GM12878 (cell line): ENCODE results near the gene DIP2C. TPM values are rescaled to one million over a fixed set of nuclear protein-coding genes. Genes with fewer than 3 reads are reported as not detected.

Source experiments
- ATAC-seq: fragments of 200-7000 bp; cut with Tn5 transposase; 3 replicates; pipeline ENCODE4 v1.9.1; 2020; ENCODE audit warnings: mild to moderate bottlenecking, moderate library complexity
- BruUV-seq: library from RNA; stranded (reverse); fragments of 400-500 nt; replicated peaks from 2 replicates; lab custom pipeline; 2021; lab: Mats Ljungman, UMichigan
- CTCF ChIA-PET: fragments of 300-600 bp; sonication (Branson Sonifier 250); formaldehyde crosslinking; extraction: SDS; loops from one replicate; lab custom pipeline; 2021; ENCODE audit warnings: inconsistent platforms; lab: Yijun Ruan, JAX
- POLR2A ChIA-PET: fragments of 350-600 bp; formaldehyde crosslinking; extraction: SDS; loops from one replicate; lab custom pipeline; 2021; ENCODE audit warnings: inconsistent platforms; lab: Charles Lee
- RAD21 ChIA-PET: fragments of 300-600 bp; sonication (Branson Sonifier 250); formaldehyde crosslinking; loops from one replicate; lab custom pipeline; 2023; ENCODE audit warnings: antibody characterized with exemption; ENCODE audit not compliant: unreplicated experiment; lab: Charles Lee
- SMC1A ChIA-PET: fragments of 300-600 bp; sonication (Branson Sonifier 250); formaldehyde crosslinking; loops from one replicate; lab custom pipeline; 2023; ENCODE audit not compliant: unreplicated experiment, uncharacterized antibody; lab: Charles Lee
- DNase-seq: peaks from one replicate; pipeline ENCODE4 v3.0.0-alpha.2; 2011; ENCODE audit warnings: low read depth, low spot score
- FAIRE-seq: peaks from 3 replicates; lab custom pipeline; 2011; peaks lifted over from hg19 to GRCh38; lab: Jason Lieb, UNC
- H2AFZ ChIP-seq: 2 replicates; pipeline ENCODE4 v1.6.0; 2011; ENCODE audit warnings: low read depth, low read length, control low read depth; ENCODE audit not compliant: control insufficient read depth
- H3K27ac ChIP-seq: 2 replicates; pipeline ENCODE4 v1.5.1; 2011; ENCODE audit warnings: control low read depth; ENCODE audit not compliant: control insufficient read depth, insufficient read depth
- H3K27me3 ChIP-seq, 2 experiments: replicated peaks in 1 of 2; 2 replicates each; pipeline versions ENCODE4 v1.6.0 to v1.6.1; 2011; ENCODE audit warnings: low read length in 1 of 2; ENCODE audit not compliant: control insufficient read depth in 2 of 2, insufficient read depth in 2 of 2
- H3K36me3 ChIP-seq, 2 experiments: 2 replicates each; pipeline ENCODE4 v1.5.1; 2011; ENCODE audit warnings: low read length in 1 of 2; ENCODE audit not compliant: control insufficient read depth in 2 of 2, insufficient read depth in 2 of 2
- H3K4me1 ChIP-seq: 2 replicates; pipeline ENCODE4 v1.6.1; 2011; ENCODE audit warnings: mild to moderate bottlenecking, low read length, moderate library complexity, mixed read lengths; ENCODE audit not compliant: control insufficient read depth, insufficient read depth
- H3K4me2 ChIP-seq: 2 replicates; pipeline ENCODE4 v1.6.0; 2011; ENCODE audit warnings: control low read depth; ENCODE audit not compliant: control insufficient read depth, insufficient read depth
- H3K4me3 ChIP-seq: fragments of 200-600 bp; sonication (generic); 2 replicates; pipeline ENCODE4 v1.5.1; 2016
- H3K79me2 ChIP-seq: 2 replicates; pipeline ENCODE4 v1.6.0; 2011; ENCODE audit warnings: low read length; ENCODE audit not compliant: control insufficient read depth, insufficient read depth
- H3K9ac ChIP-seq: 2 replicates; pipeline ENCODE4 v1.8.0; 2011; ENCODE audit warnings: low read length, control low read depth, mixed read lengths; ENCODE audit not compliant: control insufficient read depth, insufficient read depth
- H3K9me3 ChIP-seq: replicated peaks from 3 replicates; pipeline ENCODE4 v1.5.1; 2011; ENCODE audit warnings: mild to moderate bottlenecking, low read length; ENCODE audit not compliant: control insufficient read depth, insufficient read depth
- H4K20me1 ChIP-seq: 2 replicates; pipeline ENCODE4 v1.6.0; 2011; ENCODE audit not compliant: control insufficient read depth, insufficient read depth
- CEBPZ ChIP-seq: fragments of 150-350 bp; IDR thresholded peaks from 2 replicates; pipeline ENCODE4 v1.6.1; 2016; ENCODE audit warnings: low read depth, low read length
- HDAC6 ChIP-seq: fragments of 200-600 bp; sonication (generic); IDR thresholded peaks from one replicate; pipeline ENCODE4 v1.8.0; 2017; ENCODE audit warnings: antibody characterized with exemption; ENCODE audit not compliant: unreplicated experiment
- MXI1 ChIP-seq: fragments of 150-350 bp; IDR thresholded peaks from 2 replicates; pipeline ENCODE4 v1.6.1; 2011; ENCODE audit warnings: low read depth, mild to moderate bottlenecking, inconsistent platforms, low read length, improper control_type of control experiment
- MYB ChIP-seq: fragments of 150-350 bp; IDR thresholded peaks from 2 replicates; pipeline ENCODE4 v1.6.1; 2014; ENCODE audit warnings: mild to moderate bottlenecking, low read depth, low read length, borderline replicate concordance
- NR2C2 ChIP-seq: IDR thresholded peaks from 2 replicates; pipeline ENCODE4 v1.6.1; 2011; ENCODE audit warnings: borderline replicate concordance, low read depth; ENCODE audit not compliant: control insufficient read depth, insufficient read length
- SREBF2 ChIP-seq: IDR thresholded peaks from 2 replicates; pipeline ENCODE4 v1.6.1; 2012; ENCODE audit warnings: mild to moderate bottlenecking, low read length
- ZBTB33 ChIP-seq: fragments of 450-650 bp; IDR thresholded peaks from 2 replicates; pipeline ENCODE4 v1.6.1; 2017; ENCODE audit warnings: mild to moderate bottlenecking
- ZSCAN29 ChIP-seq: fragments of 450-650 bp; IDR thresholded peaks from 2 replicates; pipeline ENCODE4 v1.6.1; 2017; ENCODE audit warnings: mild to moderate bottlenecking, moderate library complexity
- WGBS: methylation state at CpG from one replicate; pipeline ENCODE4 v1.1.6; 2016; ENCODE audit warnings: low lambda C conversion rate; ENCODE audit not compliant: insufficient replicate concordance, insufficient coverage; ENCODE audit errors: missing lambda C conversion rate; 5-methylcytosine and 5-hydroxymethylcytosine counted together
- in situ Hi-C: fragments of 300-500 bp; cut with MboI; formaldehyde crosslinking; loops from 9 replicates; pipeline ENCODE4 v1.14.3; 2018; ENCODE audit warnings: mixed read lengths
- intact Hi-C: fragments of 100-400 bp; cut with micrococcal nuclease; formaldehyde crosslinking; loops from one replicate; pipeline ENCODE4 v1.14.2; 2022; ENCODE audit not compliant: unreplicated experiment
- polyA plus RNA-seq, 11 experiments: library from polyadenylated mRNA; depleted of rRNA in 4 of 11; unstranded in 6 of 11; stranded (reverse) in 5 of 11; fragments of >200 nt; fragmentation: Nextera tagmentation in 4 of 11; fragmentation: Illumina TruSeq in 1 of 11; extraction: Ambion mirVana in 4 of 11; extraction: Trizol in 1 of 11; gene quantifications; 1 replicate in 1 of 11; 2 replicates in 10 of 11; pipeline versions ENCODE4 v1.2.1 to v1.2.3, GENCODE V29; 2011 to 2016; ENCODE audit warnings: inconsistent platforms in 2 of 11, missing spikeins in 2 of 11, low read depth in 1 of 11
- total RNA-seq, 4 experiments: library from RNA; depleted of rRNA in 3 of 4; stranded (reverse); fragments of >200 nt in 3 of 4; fragmentation: Illumina TruSeq in 1 of 4; extraction: Trizol in 1 of 4; gene quantifications; 2 replicates each; pipeline versions ENCODE4 v1.2.1 to v1.2.3, GENCODE V29; 2013 to 2021

Gene DIP2C
- total and polyA plus RNA-seq, 10 of the 15 experiments (the other 5 are each of a cell fraction or from before 2014, with no cell fraction given) = 0.01 to 0.10 (median 0.06) TPM

GRCh38 chr10:563827-564226 is 125.6 kb downstream of the DIP2C start (continued):
- no peak for TF ChIP-seq ZBTB33
- no peak for TF ChIP-seq NR2C2
- no peak for TF ChIP-seq MXI1
- TF ChIP-seq, all 136 proteins: peak for 0

- POLR2A ChIA-PET = no interaction called here
- CTCF ChIA-PET = no interaction called here
- ATAC-seq (no peak), FAIRE-seq (no peak), DNase-seq (no peak)
- Histone ChIP-seq H3K4me2 (no peak overlapping the region), H3K79me2 (no peaks in the 10 kb centered on the region), H3K4me3 (no peak overlapping the region), H3K9ac (no peak overlapping the region), H3K27me3 (no peaks in the 10 kb centered on the region; a peak in 1 of 4 replicates), H2AFZ (no peak overlapping the region), H3K4me1 (no peaks in the 10 kb centered on the region), H3K9me3 (no peaks in the 10 kb centered on the region; the same call in 1 of the 3 replicates), H4K20me1 (no peaks in the 10 kb centered on the region), H3K36me3 (no peaks in the 10 kb centered on the region), H3K27ac (no peak overlapping the region)
- BruUV-seq = no TSS peak
- intact Hi-C loops = no loop called here
- SMC1A ChIA-PET = no interaction called here
- TF ChIP-seq MYB (no peak), ZSCAN29 (no peak), CEBPZ (no peak), HDAC6 (no peak), SREBF2 (no peak)
- RAD21 ChIA-PET = no interaction called here
- WGBS = 32% methylated on average over 4 of the region's 4 CpGs
- in situ Hi-C loops = no loop called here
These were observed 127.3 kb downstream of the DIP2C start for GRCh38 chr10:562142-562541.
